Activated CD8-positive, alpha-beta T cell treated with anti-CD3 and anti-CD28 coated beads for 36 hours (primary cell): ENCODE measurements around the gene NNT. TPM values are rescaled to one million over a fixed set of nuclear protein-coding genes. Genes with fewer than 3 reads are reported as not detected.

Experiments
- ATAC-seq: fragments of 200-7000 bp; cut with Tn5 transposase; one replicate; pipeline ENCODE4 v1.10.0; 2021; ENCODE audit warnings: mild to moderate bottlenecking, moderate library complexity
- CTCF ChIA-PET: fragments of 350-600 bp; sonication (Branson Sonifier 250); formaldehyde crosslinking; loops from one replicate; lab custom pipeline; 2021; ENCODE audit warnings: antibody characterized with exemption; lab: Charles Lee
- POLR2A ChIA-PET: fragments of 350-600 bp; sonication (Branson Sonifier 250); formaldehyde crosslinking; loops from one replicate; lab custom pipeline; 2021; ENCODE audit warnings: antibody characterized with exemption; lab: Charles Lee
- DNase-seq: peaks from one replicate; pipeline ENCODE4 v3.0.0-alpha.2; 2020
- H3K27ac Mint-ChIP-seq: one replicate; pipeline ENCODE4 v1.8.0; 2021; ENCODE audit warnings: mild to moderate bottlenecking, mixed read lengths
- H3K27me3 Mint-ChIP-seq: one replicate; pipeline ENCODE4 v1.8.0; 2021; ENCODE audit warnings: mixed read lengths
- H3K36me3 Mint-ChIP-seq: one replicate; pipeline ENCODE4 v1.8.0; 2021; ENCODE audit warnings: low read depth, mixed read lengths
- H3K4me1 Mint-ChIP-seq: one replicate; pipeline ENCODE4 v1.8.0; 2021; ENCODE audit warnings: low read depth, mixed read lengths
- H3K4me3 Mint-ChIP-seq: one replicate; pipeline ENCODE4 v1.8.0; 2021; ENCODE audit warnings: mild to moderate bottlenecking, moderate library complexity, mixed read lengths
- H3K9me3 Mint-ChIP-seq: one replicate; pipeline ENCODE4 v1.8.0; 2021; ENCODE audit warnings: mixed read lengths
- intact Hi-C: fragments of 100-400 bp; cut with micrococcal nuclease; formaldehyde crosslinking; loops from one replicate; pipeline ENCODE4 v1.10.0; 2022
- total RNA-seq, 2 experiments: library from RNA; stranded (reverse); gene quantifications; one replicate each; pipeline ENCODE4 v1.2.3, GENCODE V29; 2021
- TF ChIP-seq, protein P1 (sequence below): fragments of 200-600 bp; IDR thresholded peaks from one replicate; pipeline ENCODE4 v1.8.0; 2022; ENCODE audit warnings: antibody characterized with exemption, mild to moderate bottlenecking

The NNT gene
- total RNA-seq, 2 experiments from 2014 or later, result 72.0 to 78.4 TPM

DNA sequence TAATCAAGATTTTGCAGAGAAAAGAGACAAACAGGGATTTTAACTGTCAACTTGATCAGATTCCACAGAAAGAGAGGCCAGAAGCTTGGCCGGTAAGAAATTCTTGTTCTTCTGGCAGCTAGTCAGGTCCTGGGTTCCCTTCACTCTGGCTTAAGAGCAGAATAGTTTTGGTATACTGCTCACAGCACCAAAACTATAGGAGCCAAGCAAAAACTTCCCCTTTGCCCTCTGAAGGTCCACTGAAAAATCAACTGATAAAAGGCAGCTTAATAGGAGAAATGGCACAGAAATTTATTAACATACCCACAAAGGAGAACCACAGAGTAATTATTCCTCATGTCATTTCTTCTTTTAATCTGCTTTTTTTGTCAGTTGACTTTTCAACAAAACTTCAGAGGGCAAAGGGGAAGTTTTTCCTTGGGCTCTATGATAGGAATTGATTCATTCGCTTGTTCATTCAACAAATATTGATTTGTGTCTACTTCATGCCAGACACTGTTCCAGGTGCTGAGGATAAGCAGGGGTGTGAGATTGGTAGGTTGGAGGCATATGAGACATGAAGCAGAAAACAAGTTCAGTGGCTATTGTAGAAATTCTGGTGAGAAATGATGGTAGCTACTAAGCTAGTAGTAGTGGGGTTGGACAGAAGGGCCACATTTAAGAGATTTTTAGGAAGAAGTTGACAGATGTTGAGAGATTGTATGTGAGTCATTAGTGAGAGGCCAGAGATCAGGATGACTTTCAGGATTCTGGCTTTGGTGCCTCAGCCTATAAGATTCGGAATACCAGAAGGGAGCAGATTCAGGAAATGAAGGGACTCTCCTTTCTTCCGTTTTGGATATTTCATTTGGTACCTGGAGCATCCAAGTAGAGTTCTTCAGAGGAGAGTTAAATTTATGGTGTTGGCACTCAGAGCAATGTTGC is 20.6 kb upstream of the NNT start:
- peaks cover 12% of the 10 kb centered on the region for H3K36me3 Mint-ChIP-seq
- no peak for DNase-seq
- ChIA-PET CTCF (no interaction called here), POLR2A (no interaction called here)
- TF ChIP-seq, protein P1, sequence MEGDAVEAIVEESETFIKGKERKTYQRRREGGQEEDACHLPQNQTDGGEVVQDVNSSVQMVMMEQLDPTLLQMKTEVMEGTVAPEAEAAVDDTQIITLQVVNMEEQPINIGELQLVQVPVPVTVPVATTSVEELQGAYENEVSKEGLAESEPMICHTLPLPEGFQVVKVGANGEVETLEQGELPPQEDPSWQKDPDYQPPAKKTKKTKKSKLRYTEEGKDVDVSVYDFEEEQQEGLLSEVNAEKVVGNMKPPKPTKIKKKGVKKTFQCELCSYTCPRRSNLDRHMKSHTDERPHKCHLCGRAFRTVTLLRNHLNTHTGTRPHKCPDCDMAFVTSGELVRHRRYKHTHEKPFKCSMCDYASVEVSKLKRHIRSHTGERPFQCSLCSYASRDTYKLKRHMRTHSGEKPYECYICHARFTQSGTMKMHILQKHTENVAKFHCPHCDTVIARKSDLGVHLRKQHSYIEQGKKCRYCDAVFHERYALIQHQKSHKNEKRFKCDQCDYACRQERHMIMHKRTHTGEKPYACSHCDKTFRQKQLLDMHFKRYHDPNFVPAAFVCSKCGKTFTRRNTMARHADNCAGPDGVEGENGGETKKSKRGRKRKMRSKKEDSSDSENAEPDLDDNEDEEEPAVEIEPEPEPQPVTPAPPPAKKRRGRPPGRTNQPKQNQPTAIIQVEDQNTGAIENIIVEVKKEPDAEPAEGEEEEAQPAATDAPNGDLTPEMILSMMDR, result no peak
- ATAC-seq, result no peak
- no peak overlapping the region for H3K4me3 Mint-ChIP-seq
- intact Hi-C loops, result no loop called here
- H3K9me3 Mint-ChIP-seq, result no peaks in the 10 kb centered on the region
- no peaks in the 10 kb centered on the region for H3K4me1 Mint-ChIP-seq
- H3K27ac Mint-ChIP-seq, result no peak overlapping the region
- no peaks in the 10 kb centered on the region for H3K27me3 Mint-ChIP-seq

- Mint-ChIP-seq H3K27me3 (no peaks in the 10 kb centered on the region), H3K4me1 (no peaks in the 10 kb centered on the region), H3K27ac (no peak overlapping the region), H3K4me3 (no peak overlapping the region), H3K9me3 (no peaks in the 10 kb centered on the region), H3K36me3 (peaks cover 12% of the 10 kb centered on the region)
- ATAC-seq (no peak), DNase-seq (no peak)
- intact Hi-C loops, result no loop called here
- TF ChIP-seq, protein P1, result no peak
- POLR2A ChIA-PET, result no interaction called here
- CTCF ChIA-PET, result interaction anchor here (0.6 to 1.0 kb wide), 2 partner anchors 15 to 40 kb away, joined by 3 read pairs; no protein-coding TSS in a partner anchor
These were observed 19.3 kb upstream of the NNT start for GRCh38 chr5:43583724-43584123.

DNA sequence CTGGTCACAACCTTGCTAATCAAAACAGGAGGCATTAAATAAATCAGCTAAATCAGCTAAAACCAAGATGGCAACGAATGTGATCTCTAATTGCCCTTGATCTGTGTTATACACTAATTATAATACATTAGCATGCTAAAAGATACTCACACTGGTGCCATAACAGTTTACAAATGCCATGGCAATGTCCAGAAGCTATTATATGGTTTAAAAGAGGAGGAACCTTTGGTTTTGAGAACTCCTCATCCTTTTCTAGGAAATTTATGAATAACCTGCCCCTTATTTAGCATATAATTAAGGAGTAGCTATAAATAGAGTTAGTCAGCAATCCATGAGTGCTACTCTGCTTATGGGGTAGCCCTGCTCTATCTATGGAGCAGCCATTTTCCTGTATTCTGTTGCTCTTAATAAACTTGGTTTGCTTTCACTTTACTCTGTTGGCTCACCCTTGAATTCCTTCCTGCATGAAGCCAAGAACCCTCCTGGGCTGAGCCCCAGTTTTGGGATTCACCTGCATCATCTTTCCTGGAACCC is 18.7 kb upstream of the NNT start:
- no peak overlapping the region for H3K27ac Mint-ChIP-seq
- H3K9me3 Mint-ChIP-seq, result no peaks in the 10 kb centered on the region
- no peaks in the 10 kb centered on the region for H3K4me1 Mint-ChIP-seq
- no peak overlapping the region for H3K4me3 Mint-ChIP-seq
- no peak for ATAC-seq
- POLR2A ChIA-PET, result no interaction called here
- TF ChIP-seq, protein P1, result no peak
- DNase-seq, result no peak
- CTCF ChIA-PET, result interaction anchor here (0.6 to 1.0 kb wide), 2 partner anchors 14 to 41 kb away, joined by 3 read pairs; no protein-coding TSS in a partner anchor
- no peaks in the 10 kb centered on the region for H3K27me3 Mint-ChIP-seq
- peaks cover 11% of the 10 kb centered on the region for H3K36me3 Mint-ChIP-seq
- intact Hi-C loops, result no loop called here

GRCh38 chr5:43588842-43589241 is 14.1 kb upstream of the NNT start:
- Mint-ChIP-seq H3K27ac (no peak overlapping the region), H3K4me3 (no peak overlapping the region), H3K4me1 (no peaks in the 10 kb centered on the region), H3K9me3 (no peaks in the 10 kb centered on the region), H3K36me3 (peaks cover 4% of the 10 kb centered on the region), H3K27me3 (no peaks in the 10 kb centered on the region)
- no peak for ATAC-seq
- POLR2A ChIA-PET, result no interaction called here
- no peak for DNase-seq
- TF ChIP-seq, protein P1, result no peak
- CTCF ChIA-PET, result interaction anchor here (0.8 kb wide), 1 partner anchor 11 kb away, joined by 3 read pairs; no protein-coding TSS in a partner anchor
- intact Hi-C loops, result no loop called here

DNA sequence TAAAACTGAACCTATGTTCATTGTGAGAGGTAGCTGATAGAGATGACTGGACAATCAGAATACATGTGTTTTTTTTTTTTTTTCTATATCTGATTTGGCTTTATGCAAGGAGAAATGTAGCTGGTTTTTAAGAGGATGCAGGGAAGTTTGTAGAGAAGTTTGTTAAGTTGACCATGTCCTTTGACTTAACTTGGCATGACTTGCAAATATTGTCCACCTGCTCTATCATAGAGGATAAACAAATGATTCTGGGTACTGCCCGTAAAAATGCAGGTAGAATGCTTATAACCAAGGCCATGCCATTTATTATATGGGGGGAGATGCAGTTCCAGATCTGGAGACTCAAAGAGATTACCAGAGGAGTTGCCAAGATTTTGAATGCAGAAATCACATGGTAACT is 13.7 kb upstream of the NNT start:
- ChIA-PET CTCF (no interaction called here), POLR2A (no interaction called here)
- intact Hi-C loops, result no loop called here
- H3K4me1 Mint-ChIP-seq, result no peaks in the 10 kb centered on the region
- no peaks in the 10 kb centered on the region for H3K27me3 Mint-ChIP-seq
- TF ChIP-seq, protein P1, result no peak
- H3K9me3 Mint-ChIP-seq, result no peaks in the 10 kb centered on the region
- DNase-seq (no peak), ATAC-seq (no peak)
- peaks cover 4% of the 10 kb centered on the region for H3K36me3 Mint-ChIP-seq
- no peak overlapping the region for H3K27ac Mint-ChIP-seq
- no peak overlapping the region for H3K4me3 Mint-ChIP-seq
